ENCODE measurements around the gene EGLN3.

EGLN3 gene

DNA sequence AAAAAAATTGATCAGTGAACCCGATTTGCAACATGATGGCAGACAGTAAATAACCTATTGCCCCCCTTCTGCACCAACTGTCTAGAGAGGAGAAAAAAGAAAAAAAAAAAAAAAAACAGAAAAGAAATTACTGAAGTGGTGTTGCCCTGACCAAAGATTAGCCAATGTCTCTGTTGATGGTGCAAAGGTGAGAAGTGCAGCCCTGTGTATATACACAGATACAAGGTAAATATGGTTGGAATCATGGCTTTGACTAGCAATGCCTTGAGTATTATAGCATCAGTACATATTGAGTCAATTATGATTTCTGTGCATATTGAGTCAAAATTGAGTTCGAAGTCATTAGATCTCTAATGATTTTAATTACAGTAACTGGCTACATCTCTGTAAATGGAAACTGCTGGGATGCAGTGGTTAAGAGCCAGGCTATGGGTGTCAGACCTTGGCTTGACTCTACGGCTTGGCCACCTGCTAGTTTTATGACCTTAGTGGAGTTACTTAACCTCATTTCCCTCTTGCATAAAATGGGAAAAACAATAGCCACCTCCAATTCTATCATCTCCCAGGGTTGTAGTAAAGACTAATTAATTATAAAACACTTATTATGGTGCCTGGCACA lies 51.0 kb downstream of the EGLN3 start:
- TF ChIP-seq, protein P1, sequence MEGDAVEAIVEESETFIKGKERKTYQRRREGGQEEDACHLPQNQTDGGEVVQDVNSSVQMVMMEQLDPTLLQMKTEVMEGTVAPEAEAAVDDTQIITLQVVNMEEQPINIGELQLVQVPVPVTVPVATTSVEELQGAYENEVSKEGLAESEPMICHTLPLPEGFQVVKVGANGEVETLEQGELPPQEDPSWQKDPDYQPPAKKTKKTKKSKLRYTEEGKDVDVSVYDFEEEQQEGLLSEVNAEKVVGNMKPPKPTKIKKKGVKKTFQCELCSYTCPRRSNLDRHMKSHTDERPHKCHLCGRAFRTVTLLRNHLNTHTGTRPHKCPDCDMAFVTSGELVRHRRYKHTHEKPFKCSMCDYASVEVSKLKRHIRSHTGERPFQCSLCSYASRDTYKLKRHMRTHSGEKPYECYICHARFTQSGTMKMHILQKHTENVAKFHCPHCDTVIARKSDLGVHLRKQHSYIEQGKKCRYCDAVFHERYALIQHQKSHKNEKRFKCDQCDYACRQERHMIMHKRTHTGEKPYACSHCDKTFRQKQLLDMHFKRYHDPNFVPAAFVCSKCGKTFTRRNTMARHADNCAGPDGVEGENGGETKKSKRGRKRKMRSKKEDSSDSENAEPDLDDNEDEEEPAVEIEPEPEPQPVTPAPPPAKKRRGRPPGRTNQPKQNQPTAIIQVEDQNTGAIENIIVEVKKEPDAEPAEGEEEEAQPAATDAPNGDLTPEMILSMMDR (conservative IDR thresholded peaks at IDR 0.05): no peak
- H3K27ac ChIP-seq: no peak overlapping the region

DNA sequence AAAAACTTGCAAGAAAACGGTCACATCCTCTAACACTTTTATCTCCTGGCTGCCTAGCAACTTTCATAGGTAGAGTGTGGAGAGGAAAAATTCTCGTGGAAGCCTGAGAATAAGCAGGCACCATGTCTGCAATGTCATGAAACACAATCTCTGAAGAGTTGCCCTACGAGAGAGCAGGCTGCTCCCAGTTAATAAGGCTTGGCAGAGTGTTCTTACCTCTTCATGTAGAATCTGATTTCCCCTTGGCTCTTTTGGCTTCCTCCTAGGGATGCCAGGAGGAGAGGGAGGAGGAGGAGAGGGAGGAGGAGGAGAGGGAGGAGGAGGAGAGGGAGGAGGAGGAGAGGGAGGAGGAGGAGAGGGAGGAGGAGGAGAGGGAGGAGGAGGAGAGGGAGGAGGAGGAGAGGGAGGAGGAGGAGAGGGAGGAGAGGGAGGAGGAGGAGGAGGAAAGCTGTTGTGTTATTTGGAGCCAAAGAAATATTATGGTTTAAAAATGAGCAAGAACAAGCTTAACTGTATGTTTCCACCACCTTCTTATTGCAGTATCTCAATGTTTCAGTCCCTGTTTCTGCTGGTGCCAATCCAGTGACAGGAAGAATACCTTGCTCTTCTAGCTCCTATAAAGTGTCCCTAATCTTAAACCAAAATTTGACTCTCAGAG lies 52.9 kb downstream of the EGLN3 start:
- H3K27ac ChIP-seq: no peak overlapping the region; the same call in 1 of the 2 replicates
- TF ChIP-seq, protein P1 (conservative IDR thresholded peaks at IDR 0.05): no peak

DNA sequence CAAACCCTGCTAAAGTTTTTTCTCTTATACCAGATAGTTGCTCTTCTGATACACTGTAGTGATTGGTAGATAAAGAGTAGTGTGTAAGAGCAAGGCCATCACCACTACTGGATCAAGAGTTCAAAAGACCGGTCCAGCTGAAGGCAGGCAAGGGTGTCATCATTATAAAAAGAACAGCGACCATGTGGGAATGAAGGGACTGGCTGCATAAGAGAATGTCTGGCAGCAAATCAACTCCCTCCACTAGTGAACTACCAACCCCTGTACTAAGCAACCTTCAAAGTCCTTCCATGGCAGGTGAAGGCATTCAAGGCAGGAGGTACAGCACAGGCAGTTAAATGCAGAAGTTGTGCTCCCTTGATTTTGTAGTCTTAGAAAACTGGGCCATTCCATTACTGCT lies 53.5 kb downstream of the EGLN3 start:
- H3K27ac ChIP-seq: no peak overlapping the region; the same call in 1 of the 2 replicates

DNA sequence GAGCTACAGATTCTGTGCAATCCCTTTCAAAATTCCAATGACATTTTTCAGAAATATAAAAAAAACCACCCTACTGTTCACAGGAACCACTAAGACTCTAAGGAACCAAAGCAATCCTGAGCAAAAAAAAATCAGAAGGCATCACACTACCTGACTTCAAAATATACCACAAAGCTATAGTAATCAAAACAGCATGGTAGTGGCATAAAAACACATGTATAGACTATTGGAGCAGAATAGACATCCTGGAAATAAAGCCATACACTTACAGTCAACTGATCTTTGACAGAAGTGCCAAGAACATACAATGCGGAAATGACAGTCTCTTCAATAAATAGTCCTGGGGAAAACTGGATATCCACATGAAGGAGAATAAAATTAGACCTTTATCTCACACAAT lies 56.5 kb downstream of the EGLN3 start:
- H3K27ac ChIP-seq: no peak overlapping the region
- TF ChIP-seq, protein P1 (conservative IDR thresholded peaks at IDR 0.05): no peak

More for the DNA sequence above, 53.5 kb downstream of the EGLN3 start:
- TF ChIP-seq, protein P1 (conservative IDR thresholded peaks at IDR 0.05): no peak

DNA sequence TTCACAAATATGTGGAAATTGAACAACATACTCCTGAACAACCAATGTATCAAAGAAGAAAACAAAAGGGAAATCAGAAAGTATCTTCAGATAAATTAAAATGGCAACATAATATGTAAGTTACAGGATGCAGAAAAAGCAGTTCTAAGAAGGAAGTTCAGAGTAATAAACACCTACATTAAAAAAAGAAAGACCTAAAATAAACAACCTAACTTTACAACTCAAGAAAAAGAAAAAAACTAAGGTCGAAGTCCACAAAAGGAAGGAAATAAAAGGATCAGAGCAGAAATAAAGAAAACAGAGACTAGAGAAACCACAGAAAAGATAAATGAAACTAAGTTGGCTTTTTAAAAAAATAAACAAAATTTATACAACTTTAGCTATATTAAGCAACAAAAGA lies 59.2 kb downstream of the EGLN3 start:
- TF ChIP-seq, protein P1 (conservative IDR thresholded peaks at IDR 0.05): no peak
- no peak overlapping the region for H3K27ac ChIP-seq

DNA sequence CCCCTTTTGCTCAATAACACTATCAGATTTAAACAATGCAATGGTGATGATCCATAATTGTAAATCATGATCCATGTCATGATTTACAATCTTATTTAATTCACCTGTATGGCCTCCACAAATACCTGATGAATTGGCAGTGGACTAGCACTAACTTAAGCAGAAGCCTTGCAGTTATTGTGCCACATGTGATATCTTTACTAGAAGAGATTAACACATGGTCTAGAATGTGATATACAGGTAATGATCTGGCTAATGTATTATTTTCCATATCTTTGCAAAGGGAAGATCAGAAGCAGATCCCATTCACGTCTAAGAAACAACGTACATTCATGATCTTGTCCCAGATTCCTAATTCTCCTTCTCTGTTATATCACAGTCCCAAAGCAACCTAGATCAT lies 66.0 kb downstream of the EGLN3 start:
- TF ChIP-seq, protein P1 (conservative IDR thresholded peaks at IDR 0.05): no peak
- H3K27ac ChIP-seq: no peak overlapping the region

DNA sequence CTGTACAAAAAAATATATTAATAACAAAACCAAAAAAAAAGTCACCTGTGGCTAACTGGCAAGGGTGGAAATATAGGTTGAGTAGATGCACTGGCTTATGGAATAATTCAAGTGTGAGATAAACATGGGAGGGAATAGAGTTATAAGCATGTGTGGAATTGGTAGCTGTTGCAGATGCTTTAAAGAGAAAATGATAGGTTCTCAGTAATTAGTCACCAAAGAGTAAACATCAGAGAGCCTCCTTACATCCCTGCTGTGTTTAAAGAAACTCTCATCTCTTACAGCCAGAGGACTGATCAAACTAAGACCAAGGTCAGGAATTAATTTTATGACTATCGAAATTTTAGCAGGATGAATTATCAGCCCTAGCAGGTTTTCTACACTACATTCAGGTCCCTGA lies 70.5 kb downstream of the EGLN3 start:
- no peak overlapping the region for H3K27ac ChIP-seq
- TF ChIP-seq, protein P1 (conservative IDR thresholded peaks at IDR 0.05): no peak

Data from VCaP (cell line).